Spleen (tissue), 11 donors: ENCODE results near the gene TMEM233. TPM values are rescaled to one million over a fixed set of nuclear protein-coding genes. Genes with fewer than 3 reads are reported as not detected.

Experiments used
- DNase-seq: peaks from one replicate; pipeline ENCODE4 v3.0.0-alpha.2; 2020
- H3K27ac ChIP-seq, 8 donors: fragments of 200-600 bp; sonication (generic) in 7 of 8; 1 replicate in 4 of 8; 2 replicates in 4 of 8; pipeline versions ENCODE4 v1.5.0 to v1.8.0; 2016 to 2021; ENCODE audit warnings: inconsistent platforms in 4 of 8, mild to moderate bottlenecking in 4 of 8, moderate library complexity in 1 of 8
- H3K27me3 ChIP-seq, 7 donors: fragments of 200-600 bp; sonication (generic) in 6 of 7; replicated peaks in 1 of 7; 1 replicate in 4 of 7; 2 replicates in 3 of 7; pipeline versions ENCODE4 v1.5.0 to v1.8.0; 2016 to 2021; ENCODE audit warnings: inconsistent platforms in 3 of 7, mild to moderate bottlenecking in 1 of 7
- H3K36me3 ChIP-seq, 6 donors: fragments of 200-600 bp; sonication (generic) in 5 of 6; 1 replicate in 4 of 6; 2 replicates in 2 of 6; pipeline versions ENCODE4 v1.5.0 to v1.8.0; 2016 to 2021; ENCODE audit warnings: inconsistent platforms in 2 of 6
- H3K4me1 ChIP-seq, 6 donors: fragments of 200-600 bp; sonication (generic) in 5 of 6; 1 replicate in 3 of 6; 2 replicates in 3 of 6; pipeline versions ENCODE4 v1.5.0 to v1.8.0; 2016 to 2021; ENCODE audit warnings: inconsistent platforms in 3 of 6
- H3K4me3 ChIP-seq, 8 donors: fragments of 200-600 bp; sonication (generic) in 7 of 8; 1 replicate in 4 of 8; 2 replicates in 4 of 8; pipeline versions ENCODE4 v1.5.0 to v1.8.0; 2016 to 2021; ENCODE audit warnings: inconsistent platforms in 4 of 8, mild to moderate bottlenecking in 4 of 8, moderate library complexity in 2 of 8
- H3K9me3 ChIP-seq, 8 donors: fragments of 200-600 bp; sonication (generic) in 7 of 8; 1 replicate in 4 of 8; 2 replicates in 4 of 8; pipeline versions ENCODE4 v1.5.0 to v1.8.0; 2016 to 2021; ENCODE audit warnings: inconsistent platforms in 4 of 8
- POLR2A ChIP-seq, 3 donors: fragments of 450-650 bp; IDR thresholded peaks; one replicate each; pipeline ENCODE4 v1.5.1; 2017; ENCODE audit warnings: antibody characterized with exemption in 3 of 3, mild to moderate bottlenecking in 1 of 3
- POLR2AphosphoS5 ChIP-seq, 3 donors: sonication (generic); formaldehyde crosslinking; IDR thresholded peaks; one replicate each; pipeline ENCODE4 v1.5.1; 2017; ENCODE audit warnings: antibody characterized with exemption in 3 of 3
- WGBS, 5 donors: extraction: QIAGEN DNeasy Blood & Tissue Kit in 3 of 5; methylation state at CpG; one replicate each; pipeline versions ENCODE4 v1.1.5 to v1.1.7; 2013 to 2018; 5-methylcytosine and 5-hydroxymethylcytosine counted together
- intact Hi-C: fragments of 100-400 bp; cut with DNase I; formaldehyde crosslinking; loops from one replicate; pipeline ENCODE4 v1.15.0; 2023; ENCODE audit warnings: low total_unique reads
- polyA plus RNA-seq, 3 donors: library from polyadenylated mRNA; stranded (reverse); fragments of 200-250 nt; gene quantifications; one replicate each; pipeline ENCODE4 v1.2.1, GENCODE V29; 2013
- total RNA-seq, 7 donors: library from RNA; depleted of rRNA in 3 of 7; stranded (reverse); fragments of >200 nt in 3 of 7; fragmentation: NEBNext Ultra II Directional in 4 of 7; extraction: Animal tissue kit (Norgen Biotek cat#: 25700) in 4 of 7; gene quantifications; one replicate each; pipeline versions ENCODE4 v1.1.0 to v1.2.1, GENCODE V29; 2016 to 2021
- TF ChIP-seq, protein P1 (sequence below), 11 experiments: fragments of 200-600 bp in 7 of 11; fragments of 450-650 bp in 4 of 11; sonication (generic) in 4 of 11; IDR thresholded peaks in 8 of 11; conservative IDR thresholded peaks in 3 of 11; 1 replicate in 7 of 11; 2 replicates in 4 of 11; pipeline versions ENCODE4 v1.4.0 to v1.8.0; 2016 to 2021; ENCODE audit warnings: antibody characterized with exemption in 11 of 11, inconsistent platforms in 4 of 11, mild to moderate bottlenecking in 1 of 11
- donor health status: healthy with polysubstance abuse.
- donor health status: DM: no; HTN: no; CAD: no; lungs with moderate emphysema.
- donor health status: DM: no; HTN: no; CAD: no.
- donor health status: Bipolar disorder and iron deficiency.
- donor health status: healthy.
- donor health status: DM: no; HTN: no; CAD: no.
- donor health status: DM: yes; HTN: yes; CAD: no.

The TMEM233 gene
- total and polyA plus RNA-seq, 10 donors: 0.15 to 0.74 (median 0.34) TPM; not detected in 1

DNA sequence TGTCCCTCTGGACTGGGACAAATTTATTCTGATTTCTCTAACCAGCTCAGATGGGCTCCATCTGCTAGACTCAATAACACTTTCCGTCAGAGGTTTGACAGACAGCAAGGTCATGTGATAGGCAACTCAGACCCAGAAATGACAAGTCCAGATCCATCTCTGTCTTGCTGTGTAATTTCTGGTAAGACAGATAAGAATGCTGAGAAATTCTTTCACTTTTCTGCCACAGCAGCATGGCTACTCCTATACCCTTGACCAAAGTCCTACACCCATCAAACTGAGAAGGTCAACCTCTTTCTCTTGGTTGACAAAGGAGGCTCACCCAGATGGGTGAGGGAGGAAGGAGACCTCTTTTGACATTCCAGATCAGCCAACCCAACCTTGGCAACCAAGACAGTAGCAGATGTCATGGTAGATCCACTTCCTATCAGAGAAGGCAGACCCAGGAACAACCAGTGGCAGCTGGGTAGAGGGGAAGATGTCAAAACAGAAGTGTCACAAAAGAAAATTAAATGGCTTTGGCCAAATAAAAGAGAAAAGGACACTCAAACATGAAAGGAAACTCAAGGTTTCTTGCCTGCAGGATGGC, 37.5 kb downstream of the TMEM233 start:
- peaks cover 0 to 27% (median 0%) of the 10 kb centered on the region in 7 donors for H3K27me3 ChIP-seq
- no peak overlapping the region for H3K4me3 ChIP-seq
- intact Hi-C loops: no loop called here
- WGBS, 5 donors: 45 to 100% (median 47%) methylated on average over 1 of the region's 1 CpG
- TF ChIP-seq, protein P1, sequence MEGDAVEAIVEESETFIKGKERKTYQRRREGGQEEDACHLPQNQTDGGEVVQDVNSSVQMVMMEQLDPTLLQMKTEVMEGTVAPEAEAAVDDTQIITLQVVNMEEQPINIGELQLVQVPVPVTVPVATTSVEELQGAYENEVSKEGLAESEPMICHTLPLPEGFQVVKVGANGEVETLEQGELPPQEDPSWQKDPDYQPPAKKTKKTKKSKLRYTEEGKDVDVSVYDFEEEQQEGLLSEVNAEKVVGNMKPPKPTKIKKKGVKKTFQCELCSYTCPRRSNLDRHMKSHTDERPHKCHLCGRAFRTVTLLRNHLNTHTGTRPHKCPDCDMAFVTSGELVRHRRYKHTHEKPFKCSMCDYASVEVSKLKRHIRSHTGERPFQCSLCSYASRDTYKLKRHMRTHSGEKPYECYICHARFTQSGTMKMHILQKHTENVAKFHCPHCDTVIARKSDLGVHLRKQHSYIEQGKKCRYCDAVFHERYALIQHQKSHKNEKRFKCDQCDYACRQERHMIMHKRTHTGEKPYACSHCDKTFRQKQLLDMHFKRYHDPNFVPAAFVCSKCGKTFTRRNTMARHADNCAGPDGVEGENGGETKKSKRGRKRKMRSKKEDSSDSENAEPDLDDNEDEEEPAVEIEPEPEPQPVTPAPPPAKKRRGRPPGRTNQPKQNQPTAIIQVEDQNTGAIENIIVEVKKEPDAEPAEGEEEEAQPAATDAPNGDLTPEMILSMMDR (IDR thresholded peaks at IDR 0.05 in 8 of 11, conservative IDR thresholded peaks at IDR 0.05 in 3 of 11): no peak
- TF ChIP-seq POLR2AphosphoS5 (IDR thresholded peaks at IDR 0.05) (no peak), POLR2A (IDR thresholded peaks at IDR 0.05) (no peak)
- no peaks in the 10 kb centered on the region for H3K9me3 ChIP-seq
- no peak overlapping the region for H3K27ac ChIP-seq
- H3K4me1 ChIP-seq: no peaks in the 10 kb centered on the region
- no peak for DNase-seq
- H3K36me3 ChIP-seq: no peaks in the 10 kb centered on the region

DNA sequence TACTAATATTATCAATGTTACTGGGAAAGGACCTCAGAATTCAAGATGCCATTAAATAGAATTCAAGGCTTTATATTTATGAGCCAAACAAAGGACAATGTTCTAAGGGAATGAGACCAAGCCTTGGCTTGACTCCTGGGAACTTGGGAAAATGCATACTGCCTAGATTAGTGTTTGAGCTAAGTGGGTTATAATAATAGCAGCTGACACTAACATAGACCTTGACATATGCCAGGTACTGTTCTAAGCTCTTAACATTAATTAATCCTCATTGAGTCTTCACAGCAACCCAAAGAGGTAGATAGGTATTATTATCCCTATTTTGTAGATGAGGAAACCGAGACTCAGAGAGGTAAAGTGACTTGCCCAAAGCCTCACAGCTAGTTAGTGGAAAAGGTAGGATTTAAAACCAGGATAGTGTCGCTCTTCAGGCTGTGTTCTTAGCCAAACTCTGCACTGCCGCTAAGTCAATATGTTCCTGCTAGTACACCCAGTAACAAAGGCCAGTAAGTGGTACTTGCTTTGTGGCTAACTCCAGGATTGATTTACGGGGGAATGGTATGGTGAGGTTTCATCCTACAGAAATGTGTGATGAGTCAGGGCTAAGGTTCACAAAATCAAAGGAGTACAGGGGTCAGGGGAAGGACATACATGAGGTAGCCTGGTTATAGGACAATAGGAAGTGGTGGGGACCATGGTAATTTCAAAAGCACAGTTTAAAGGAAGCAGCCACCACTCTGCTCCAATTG, 38.5 kb downstream of the TMEM233 start:
- intact Hi-C loops: no loop called here
- H3K4me1 ChIP-seq: no peaks in the 10 kb centered on the region
- no peak for TF ChIP-seq POLR2AphosphoS5 (IDR thresholded peaks at IDR 0.05)
- TF ChIP-seq, protein P1 (IDR thresholded peaks at IDR 0.05 in 8 of 11, conservative IDR thresholded peaks at IDR 0.05 in 3 of 11): no peak
- no peak for TF ChIP-seq POLR2A (IDR thresholded peaks at IDR 0.05)
- no peak for DNase-seq
- 87 to 93% (median 88%) methylated on average over 4 of the region's 4 CpGs for WGBS, 5 donors
- H3K9me3 ChIP-seq: no peaks in the 10 kb centered on the region
- no peak overlapping the region for H3K4me3 ChIP-seq
- H3K36me3 ChIP-seq: no peaks in the 10 kb centered on the region
- H3K27ac ChIP-seq: no peak overlapping the region
- H3K27me3 ChIP-seq: peaks cover 0 to 37% (median 0%) of the 10 kb centered on the region in 7 donors

DNA sequence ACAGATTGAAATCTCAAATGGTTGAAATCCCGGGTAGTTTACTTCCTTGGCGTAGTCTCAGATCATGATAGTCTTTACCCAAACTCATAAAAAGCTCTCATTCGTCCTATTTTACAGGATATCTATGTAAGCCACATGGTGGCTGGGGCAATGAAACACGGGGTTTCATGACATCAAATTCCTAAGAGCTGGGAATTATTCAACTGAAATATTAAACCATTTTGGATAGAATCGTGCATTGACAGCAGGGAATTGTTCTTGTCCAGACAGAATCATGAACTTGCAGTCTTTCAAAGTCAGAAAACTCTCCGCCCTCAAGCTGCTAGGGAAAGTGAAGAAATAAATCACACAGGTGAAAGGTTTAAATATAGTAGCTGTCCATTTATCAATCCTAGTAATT, 41.2 kb downstream of the TMEM233 start:
- no peak for DNase-seq
- TF ChIP-seq POLR2A (IDR thresholded peaks at IDR 0.05) (no peak), POLR2AphosphoS5 (IDR thresholded peaks at IDR 0.05) (no peak)
- TF ChIP-seq, protein P1 (IDR thresholded peaks at IDR 0.05 in 8 of 11, conservative IDR thresholded peaks at IDR 0.05 in 3 of 11): no peak
- Histone ChIP-seq H3K27me3 (peaks cover 0 to 38% (median 0%) of the 10 kb centered on the region in 7 donors), H3K4me1 (no peaks in the 10 kb centered on the region), H3K36me3 (no peaks in the 10 kb centered on the region), H3K9me3 (no peaks in the 10 kb centered on the region), H3K27ac (no peak overlapping the region), H3K4me3 (no peak overlapping the region)
- WGBS, 5 donors: 56 to 69% (median 63%) methylated on average over 6 of the region's 6 CpGs
- intact Hi-C loops: no loop called here

DNA sequence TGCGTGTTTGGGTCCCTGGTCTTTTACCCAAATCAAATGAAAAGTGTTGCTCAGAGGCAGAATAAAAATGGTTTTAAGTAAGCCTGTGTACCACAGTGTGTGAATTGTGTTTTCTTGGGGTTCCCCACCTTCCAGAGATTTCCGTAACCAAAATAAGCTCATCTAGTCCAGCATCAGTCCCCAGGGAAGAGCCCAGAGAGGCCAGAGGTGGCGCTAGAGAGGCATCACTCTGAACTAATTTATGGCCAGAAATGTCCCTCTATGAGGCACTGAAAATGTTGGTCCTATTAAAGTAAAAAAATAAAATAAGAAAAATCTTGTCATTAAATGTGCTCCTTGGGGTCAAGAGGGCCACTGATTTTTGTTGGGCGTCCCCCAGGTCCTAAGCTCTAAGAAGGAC, 49.4 kb downstream of the TMEM233 start:
- no peaks in the 10 kb centered on the region for H3K4me1 ChIP-seq
- no peak overlapping the region for H3K27ac ChIP-seq
- no peaks in the 10 kb centered on the region for H3K36me3 ChIP-seq
- no peak for TF ChIP-seq POLR2A (IDR thresholded peaks at IDR 0.05)
- no peak for TF ChIP-seq POLR2AphosphoS5 (IDR thresholded peaks at IDR 0.05)
- TF ChIP-seq, protein P1 (IDR thresholded peaks at IDR 0.05 in 8 of 11, conservative IDR thresholded peaks at IDR 0.05 in 3 of 11): no peak
- WGBS, 5 donors: 70 to 75% (median 73%) methylated on average over 4 of the region's 4 CpGs
- peaks cover 0 to 7% (median 0%) of the 10 kb centered on the region in 7 donors for H3K27me3 ChIP-seq
- intact Hi-C loops: no loop called here
- no peak overlapping the region for H3K4me3 ChIP-seq
- H3K9me3 ChIP-seq: no peaks in the 10 kb centered on the region
- no peak for DNase-seq
